Hindlimb muscle (tissue), 1 donor: ENCODE results near the gene SLC30A10. TPM values are rescaled to one million over a fixed set of nuclear protein-coding genes. Genes with fewer than 3 reads are reported as not detected.
"Not testable (repeated sequence)": the region's sequence is repeated elsewhere in the genome, so short reads cannot be mapped to it uniquely, and the experiment has no call there.

ENCODE experiments used
- DNase-seq: peaks from one replicate; pipeline ENCODE4 v3.0.0-alpha.2; 2013
- polyA plus RNA-seq: library from polyadenylated mRNA; unstranded; fragments of 120-200 nt; gene quantifications from one replicate; pipeline ENCODE4 v1.2.1, GENCODE V29; 2013; ENCODE audit not compliant: insufficient read length

Gene SLC30A10
- polyA plus RNA-seq, 1 donor = 0.10 TPM

DNA sequence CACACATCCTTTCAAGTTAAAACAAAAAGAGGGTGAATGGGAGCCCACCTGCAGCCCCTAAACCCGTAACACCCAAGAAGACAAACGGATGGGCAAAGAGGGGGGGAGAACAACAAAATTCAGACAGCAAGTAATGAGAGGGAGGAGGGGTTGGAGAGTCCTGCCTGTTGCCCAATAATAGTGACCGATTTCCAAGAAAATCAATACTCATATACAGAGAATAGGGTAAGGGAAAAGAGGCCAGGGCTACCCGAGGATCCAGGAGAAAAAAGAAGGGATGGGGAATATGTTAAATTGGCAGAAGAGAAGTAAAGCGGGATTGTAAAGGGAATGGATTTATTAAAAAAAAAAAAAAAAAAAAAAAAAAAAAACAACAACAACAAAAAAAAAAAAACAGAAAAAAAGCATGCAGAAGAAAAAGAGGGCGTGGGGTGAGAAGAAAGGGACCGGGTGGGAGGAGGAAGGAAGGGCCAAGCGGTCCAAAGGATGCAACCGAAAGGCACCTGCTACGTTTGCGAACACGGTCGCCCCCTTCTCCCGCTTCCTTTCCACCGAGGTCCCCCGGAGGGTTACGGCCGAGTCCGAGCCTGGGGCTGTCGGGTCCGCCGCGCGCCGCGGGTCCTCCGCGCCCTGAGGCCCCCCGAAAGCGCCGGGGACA lies 930 bp downstream of the SLC30A10 start:
- no peak for DNase-seq

GRCh38 chr1:219926363-219926998 lies 1.9 kb downstream of the SLC30A10 start:
- DNase-seq = no peak

DNA sequence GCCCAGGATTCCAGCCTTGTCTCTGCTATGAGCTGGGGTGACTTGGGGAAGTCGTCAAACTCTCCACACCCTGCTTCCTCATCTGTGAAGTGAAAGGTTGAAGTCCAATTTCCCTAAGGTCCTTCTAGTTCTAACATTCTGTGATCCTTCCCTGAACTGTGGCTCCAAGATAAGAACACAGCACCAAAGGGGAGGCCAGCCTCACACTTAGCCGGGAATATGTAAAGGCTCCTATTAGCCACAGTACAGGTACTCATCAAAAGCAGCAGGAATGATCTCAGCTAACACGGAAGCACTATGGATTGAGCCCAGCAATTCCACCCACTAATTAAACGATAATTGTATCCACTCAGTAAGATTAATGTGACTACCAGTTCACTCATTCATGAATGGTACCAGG lies 4.0 kb downstream of the SLC30A10 start:
- DNase-seq = no peak

- DNase-seq = no peak
Observed at GRCh38 chr1:219917851-219918466, 10.4 kb downstream of the SLC30A10 start.

- DNase-seq = no peak
Observed at GRCh38 chr1:219917281-219917680, 11.1 kb downstream of the SLC30A10 start.

DNA sequence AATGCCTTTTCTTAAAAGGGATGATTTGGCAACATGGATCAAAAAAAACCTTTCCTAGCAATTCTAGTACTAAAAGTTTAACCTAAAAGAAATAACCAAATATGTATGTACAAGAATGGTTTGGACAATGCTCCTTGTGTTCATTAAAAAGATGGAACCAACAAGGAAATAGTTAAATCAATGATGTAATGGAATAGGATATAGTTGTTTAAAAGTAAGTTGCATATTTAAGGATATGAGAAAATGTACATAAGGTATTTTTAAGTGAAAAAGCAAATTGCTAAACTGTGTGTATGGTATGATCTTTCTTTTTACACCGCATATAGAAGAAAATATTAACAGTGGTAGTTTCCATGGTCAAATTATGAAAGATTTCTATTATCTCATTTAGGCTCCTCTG lies 12.1 kb downstream of the SLC30A10 start:
- DNase-seq = no peak

GRCh38 chr1:219913005-219913770 lies 15.2 kb downstream of the SLC30A10 start:
- no peak for DNase-seq

GRCh38 chr1:219910716-219911115 lies 17.6 kb downstream of the SLC30A10 start:
- DNase-seq = no peak

DNA sequence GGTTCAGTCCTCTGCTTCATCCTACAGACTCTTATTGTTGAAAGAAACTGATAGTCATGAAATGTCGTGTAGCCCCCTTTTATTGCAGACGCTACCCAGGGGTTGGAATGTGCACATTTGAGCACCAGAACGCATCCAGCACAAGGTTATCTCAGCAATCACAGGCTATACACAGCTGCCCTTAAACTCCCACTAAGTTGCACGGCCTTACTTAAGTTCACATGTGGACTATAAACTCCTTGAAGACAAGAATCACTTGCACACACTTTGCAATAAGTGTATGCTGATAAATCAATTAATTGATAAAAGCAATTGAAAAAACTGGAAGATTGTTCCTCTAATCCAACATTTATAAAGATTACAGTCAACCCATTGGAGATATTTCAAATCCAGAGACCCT lies 18.9 kb downstream of the SLC30A10 start:
- DNase-seq = no peak

DNA sequence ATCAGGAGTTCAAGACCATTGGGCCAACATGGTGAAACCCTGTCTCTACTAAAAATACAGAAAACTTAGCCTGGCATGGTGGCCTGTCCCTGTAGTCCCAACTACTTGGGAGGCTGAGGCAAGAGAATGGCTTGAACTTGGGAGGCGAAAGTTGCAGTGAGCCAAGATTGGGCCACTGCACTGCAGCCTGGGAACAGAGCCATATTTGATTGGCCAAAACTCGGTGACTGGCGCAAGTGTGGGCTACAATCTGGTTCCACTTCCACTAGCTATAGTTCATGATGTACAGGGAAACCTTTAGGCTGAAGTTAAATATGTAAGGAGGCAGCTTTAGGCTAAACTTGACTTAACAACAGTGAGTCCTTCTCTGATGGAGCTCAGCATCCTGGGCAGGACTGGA lies 20.2 kb downstream of the SLC30A10 start:
- no peak for DNase-seq

DNA sequence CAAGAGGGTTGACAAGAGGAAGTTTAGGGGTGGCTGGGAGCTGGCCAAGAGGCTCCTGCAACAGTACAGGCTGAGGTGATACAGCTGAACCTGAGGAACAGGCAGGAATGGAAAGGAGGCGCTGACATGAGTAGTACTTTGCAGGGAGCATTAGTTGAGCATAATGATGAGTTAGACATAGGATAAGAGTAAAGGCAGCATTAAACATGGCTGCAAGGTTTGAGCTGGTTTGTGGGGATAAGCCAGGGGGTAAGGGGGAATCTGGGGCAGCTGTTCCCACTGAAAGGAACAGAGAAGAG lies 20.6 kb downstream of the SLC30A10 start:
- DNase-seq = no peak

DNA sequence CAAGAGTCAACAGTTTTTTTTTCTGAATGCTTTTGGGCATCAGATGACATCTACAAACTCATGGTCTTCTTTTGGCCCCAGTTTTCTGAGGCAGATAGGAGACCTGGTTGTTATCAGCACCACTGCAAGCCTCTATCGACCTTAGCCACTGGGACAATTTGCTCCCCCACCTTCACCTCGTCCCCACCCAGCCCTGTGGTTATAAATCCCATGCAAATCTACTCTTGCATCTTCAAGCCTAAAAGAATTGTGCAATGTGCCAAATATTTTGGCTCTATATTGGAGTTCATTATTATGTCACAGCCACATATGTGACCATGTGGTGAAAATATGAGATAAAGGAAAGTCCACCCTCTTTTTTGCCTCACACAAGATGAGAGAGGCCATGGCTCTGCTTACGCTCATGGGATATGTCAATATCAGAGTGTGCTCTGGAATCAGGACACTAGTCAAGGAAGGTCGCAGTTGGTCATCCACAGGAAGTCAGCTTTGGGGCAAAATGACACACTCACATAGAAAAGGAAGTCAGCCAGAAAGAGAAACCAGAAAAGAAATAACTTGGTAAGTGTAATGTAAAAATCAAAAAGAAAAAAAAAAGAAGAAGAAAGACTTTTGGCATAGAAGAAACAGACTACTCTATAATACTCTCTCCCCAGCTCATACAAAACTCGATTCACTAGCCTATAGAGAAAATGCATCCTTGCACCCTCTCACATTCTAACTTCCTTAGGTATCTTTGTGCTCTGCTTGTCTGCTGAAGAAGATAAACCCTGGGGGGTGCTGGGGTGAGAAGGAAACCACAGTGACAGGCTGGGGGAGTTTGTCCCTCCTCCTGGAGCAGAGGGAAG lies 21.2 kb downstream of the SLC30A10 start:
- no peak for DNase-seq

- not testable (repeated sequence) for DNase-seq
Observed at GRCh38 chr1:219906565-219906923, 21.8 kb downstream of the SLC30A10 start.

DNA sequence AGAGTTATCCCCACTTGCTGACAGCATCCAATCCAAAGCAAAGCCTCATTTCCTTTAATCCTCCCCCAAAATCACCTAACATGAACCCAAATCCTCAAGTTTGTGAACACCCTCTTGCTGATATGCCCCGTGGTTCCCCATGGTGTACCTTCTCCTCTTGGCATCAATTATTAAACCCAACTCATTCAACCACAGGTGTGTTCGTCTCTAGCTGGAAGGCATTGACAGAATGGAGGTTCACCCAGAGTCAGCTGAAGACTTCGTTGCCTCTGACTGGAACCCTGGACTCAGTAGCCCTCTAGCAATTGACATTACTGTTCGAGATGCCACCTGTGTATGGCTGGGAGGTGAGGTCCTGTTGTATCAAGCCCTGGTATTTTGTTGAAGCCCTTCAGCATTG lies 22.8 kb downstream of the SLC30A10 start:
- DNase-seq = no peak

DNA sequence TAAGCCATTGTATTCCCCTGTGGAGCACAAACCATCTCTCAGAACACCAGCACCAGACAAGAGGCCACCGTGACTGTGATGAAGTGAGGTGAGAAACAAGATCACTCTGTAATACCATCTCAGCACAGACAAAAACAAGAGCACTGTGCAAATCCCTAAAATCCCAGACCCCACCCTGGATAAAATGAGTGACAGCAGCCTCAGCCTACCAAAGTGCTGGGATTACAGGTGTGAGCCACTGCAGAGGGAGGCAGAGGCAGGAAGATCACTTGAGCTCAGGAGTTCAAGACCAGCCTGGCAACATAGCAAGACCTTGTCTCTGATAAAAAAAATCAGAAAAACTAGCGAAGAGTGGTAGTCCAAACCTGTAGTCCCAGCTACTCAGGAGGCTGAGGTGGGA lies 23.4 kb downstream of the SLC30A10 start:
- DNase-seq = no peak

DNA sequence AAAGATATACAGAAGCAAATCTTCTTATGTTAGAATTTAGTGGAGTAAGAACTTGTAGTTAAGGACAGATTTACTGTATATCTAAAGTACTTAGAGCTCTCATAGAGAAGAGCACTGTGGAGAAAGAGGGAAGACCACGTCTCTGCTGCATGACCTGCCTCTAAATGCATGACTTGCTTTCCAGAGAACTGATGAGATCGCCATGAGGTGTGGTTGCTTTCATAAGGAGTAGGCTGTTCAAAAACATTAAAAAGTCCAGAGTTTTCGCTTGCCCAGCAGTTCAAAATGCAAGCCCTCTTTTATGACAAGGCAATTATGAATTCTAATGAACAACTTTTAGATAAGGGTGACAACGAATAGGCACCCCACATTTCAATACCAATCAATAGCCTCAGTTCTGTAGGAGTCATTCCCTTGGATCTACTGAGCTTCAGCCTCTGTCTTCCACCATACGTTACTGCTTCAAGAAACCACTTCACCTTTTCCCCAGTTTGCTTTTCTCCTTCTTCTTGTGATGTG lies 24.9 kb downstream of the SLC30A10 start:
- no peak for DNase-seq

- DNase-seq = no peak
Observed at GRCh38 chr1:219902951-219903350, 25.4 kb downstream of the SLC30A10 start.

GRCh38 chr1:219900882-219901281 lies 27.5 kb downstream of the SLC30A10 start:
- DNase-seq = no peak

- DNase-seq = no peak
Observed at GRCh38 chr1:219900201-219900600, 28.2 kb downstream of the SLC30A10 start.

GRCh38 chr1:219898375-219898774 lies 30.0 kb downstream of the SLC30A10 start:
- no peak for DNase-seq

DNA sequence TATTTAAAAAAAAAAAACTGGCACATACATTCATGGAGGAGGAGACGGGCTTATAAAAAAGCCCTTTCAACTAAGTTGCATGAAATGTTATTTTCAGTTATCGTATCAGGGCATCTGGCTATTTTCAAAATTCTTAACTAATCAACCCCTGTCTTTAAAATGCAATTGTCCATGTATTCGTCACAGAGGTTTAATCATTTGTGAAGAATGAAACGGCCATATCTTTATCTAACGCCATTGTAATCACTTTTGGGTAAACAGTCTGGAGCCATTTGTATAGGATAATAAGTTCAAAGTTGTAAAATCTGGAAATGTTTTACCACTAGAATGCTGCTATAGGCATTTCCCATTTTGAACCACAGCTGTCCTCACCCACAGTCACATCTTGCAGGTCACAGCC lies 30.4 kb downstream of the SLC30A10 start:
- DNase-seq = no peak

DNA sequence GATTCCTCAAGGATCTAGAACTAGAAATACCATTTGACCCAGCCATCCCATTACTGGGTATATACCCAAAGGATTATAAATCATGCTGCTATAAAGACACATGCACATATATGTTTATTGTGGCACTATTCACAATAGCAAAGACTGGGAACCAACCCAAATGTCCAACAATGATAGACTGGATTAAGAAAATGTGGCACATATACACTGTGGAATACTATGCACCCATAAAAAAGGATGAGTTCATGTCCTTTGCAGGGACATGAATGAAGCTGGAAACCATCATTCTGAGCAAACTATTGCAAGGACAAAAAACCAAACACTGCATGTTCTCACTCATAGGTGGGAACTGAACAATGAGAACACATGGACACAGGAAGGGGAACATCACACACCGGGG lies 36.1 kb downstream of the SLC30A10 start:
- not testable (repeated sequence) for DNase-seq
